GM12878 (cell line): ENCODE data around the gene RGS4. TPM values are rescaled to one million over a fixed set of nuclear protein-coding genes. Genes with fewer than 3 reads are reported as not detected.

ENCODE experiments used
- ATAC-seq: fragments of 200-7000 bp; cut with Tn5 transposase; 3 replicates; pipeline ENCODE4 v1.9.1; 2020; ENCODE audit warnings: mild to moderate bottlenecking, moderate library complexity
- BruUV-seq: library from RNA; stranded (reverse); fragments of 400-500 nt; replicated peaks from 2 replicates; lab custom pipeline; 2021; lab: Mats Ljungman, UMichigan
- CTCF ChIA-PET: fragments of 300-600 bp; sonication (Branson Sonifier 250); formaldehyde crosslinking; extraction: SDS; loops from one replicate; lab custom pipeline; 2021; ENCODE audit warnings: inconsistent platforms; lab: Yijun Ruan, JAX
- POLR2A ChIA-PET: fragments of 350-600 bp; formaldehyde crosslinking; extraction: SDS; loops from one replicate; lab custom pipeline; 2021; ENCODE audit warnings: inconsistent platforms; lab: Charles Lee
- RAD21 ChIA-PET: fragments of 300-600 bp; sonication (Branson Sonifier 250); formaldehyde crosslinking; loops from one replicate; lab custom pipeline; 2023; ENCODE audit warnings: antibody characterized with exemption; ENCODE audit not compliant: unreplicated experiment; lab: Charles Lee
- SMC1A ChIA-PET: fragments of 300-600 bp; sonication (Branson Sonifier 250); formaldehyde crosslinking; loops from one replicate; lab custom pipeline; 2023; ENCODE audit not compliant: unreplicated experiment, uncharacterized antibody; lab: Charles Lee
- DNase-seq: peaks from one replicate; pipeline ENCODE4 v3.0.0-alpha.2; 2011; ENCODE audit warnings: low read depth, low spot score
- FAIRE-seq: peaks from 3 replicates; lab custom pipeline; 2011; peaks lifted over from hg19 to GRCh38; lab: Jason Lieb, UNC
- H2AFZ ChIP-seq: 2 replicates; pipeline ENCODE4 v1.6.0; 2011; ENCODE audit warnings: low read depth, low read length, control low read depth; ENCODE audit not compliant: control insufficient read depth
- H3K27ac ChIP-seq: 2 replicates; pipeline ENCODE4 v1.5.1; 2011; ENCODE audit warnings: control low read depth; ENCODE audit not compliant: control insufficient read depth, insufficient read depth
- H3K27me3 ChIP-seq, 2 experiments: replicated peaks in 1 of 2; 2 replicates each; pipeline versions ENCODE4 v1.6.0 to v1.6.1; 2011; ENCODE audit warnings: low read length in 1 of 2; ENCODE audit not compliant: control insufficient read depth in 2 of 2, insufficient read depth in 2 of 2
- H3K36me3 ChIP-seq, 2 experiments: 2 replicates each; pipeline ENCODE4 v1.5.1; 2011; ENCODE audit warnings: low read length in 1 of 2; ENCODE audit not compliant: control insufficient read depth in 2 of 2, insufficient read depth in 2 of 2
- H3K4me1 ChIP-seq: 2 replicates; pipeline ENCODE4 v1.6.1; 2011; ENCODE audit warnings: mild to moderate bottlenecking, low read length, moderate library complexity, mixed read lengths; ENCODE audit not compliant: control insufficient read depth, insufficient read depth
- H3K4me2 ChIP-seq: 2 replicates; pipeline ENCODE4 v1.6.0; 2011; ENCODE audit warnings: control low read depth; ENCODE audit not compliant: control insufficient read depth, insufficient read depth
- H3K4me3 ChIP-seq: fragments of 200-600 bp; sonication (generic); 2 replicates; pipeline ENCODE4 v1.5.1; 2016
- H3K79me2 ChIP-seq: 2 replicates; pipeline ENCODE4 v1.6.0; 2011; ENCODE audit warnings: low read length; ENCODE audit not compliant: control insufficient read depth, insufficient read depth
- H3K9ac ChIP-seq: 2 replicates; pipeline ENCODE4 v1.8.0; 2011; ENCODE audit warnings: low read length, control low read depth, mixed read lengths; ENCODE audit not compliant: control insufficient read depth, insufficient read depth
- H3K9me3 ChIP-seq: replicated peaks from 3 replicates; pipeline ENCODE4 v1.5.1; 2011; ENCODE audit warnings: mild to moderate bottlenecking, low read length; ENCODE audit not compliant: control insufficient read depth, insufficient read depth
- H4K20me1 ChIP-seq: 2 replicates; pipeline ENCODE4 v1.6.0; 2011; ENCODE audit not compliant: control insufficient read depth, insufficient read depth
- CEBPB ChIP-seq, 2 experiments: fragments of 150-350 bp in 1 of 2; IDR thresholded peaks; 2 replicates each; pipeline ENCODE4 v1.6.1; 2012 to 2014; ENCODE audit warnings: low read depth in 2 of 2, low read length in 2 of 2, borderline replicate concordance in 1 of 2, inconsistent platforms in 1 of 2
- POU2F2 ChIP-seq: IDR thresholded peaks from 3 replicates; pipeline ENCODE4 v1.6.1; 2011; ENCODE audit warnings: low read depth, mild to moderate bottlenecking, low read length, borderline replicate concordance
- RFX5 ChIP-seq: IDR thresholded peaks from 2 replicates; pipeline ENCODE4 v1.6.1; 2011; ENCODE audit warnings: low read depth, low read length, improper control_type of control experiment
- SIX5 ChIP-seq: IDR thresholded peaks from 2 replicates; pipeline ENCODE4 v1.6.1; 2011; ENCODE audit warnings: mild to moderate bottlenecking, low read depth, low read length, moderate library complexity; ENCODE audit not compliant: severe bottlenecking
- SPI1 ChIP-seq: IDR thresholded peaks from 2 replicates; pipeline ENCODE4 v1.6.1; 2011; ENCODE audit warnings: low read depth, mild to moderate bottlenecking, low read length, moderate library complexity, borderline replicate concordance; ENCODE audit not compliant: insufficient read depth
- SRF ChIP-seq, 2 experiments: IDR thresholded peaks; 2 replicates each; pipeline ENCODE4 v1.6.1; 2011; ENCODE audit warnings: low read depth in 2 of 2, low read length in 2 of 2, mild to moderate bottlenecking in 1 of 2, moderate library complexity in 1 of 2
- WGBS: methylation state at CpG from one replicate; pipeline ENCODE4 v1.1.6; 2016; ENCODE audit warnings: low lambda C conversion rate; ENCODE audit not compliant: insufficient replicate concordance, insufficient coverage; ENCODE audit errors: missing lambda C conversion rate; 5-methylcytosine and 5-hydroxymethylcytosine counted together
- in situ Hi-C: fragments of 300-500 bp; cut with MboI; formaldehyde crosslinking; loops from 9 replicates; pipeline ENCODE4 v1.14.3; 2018; ENCODE audit warnings: mixed read lengths
- intact Hi-C: fragments of 100-400 bp; cut with micrococcal nuclease; formaldehyde crosslinking; loops from one replicate; pipeline ENCODE4 v1.14.2; 2022; ENCODE audit not compliant: unreplicated experiment
- polyA plus RNA-seq, 11 experiments: library from polyadenylated mRNA; depleted of rRNA in 4 of 11; unstranded in 6 of 11; stranded (reverse) in 5 of 11; fragments of >200 nt; fragmentation: Nextera tagmentation in 4 of 11; fragmentation: Illumina TruSeq in 1 of 11; extraction: Ambion mirVana in 4 of 11; extraction: Trizol in 1 of 11; gene quantifications; 1 replicate in 1 of 11; 2 replicates in 10 of 11; pipeline versions ENCODE4 v1.2.1 to v1.2.3, GENCODE V29; 2011 to 2016; ENCODE audit warnings: inconsistent platforms in 2 of 11, missing spikeins in 2 of 11, low read depth in 1 of 11
- total RNA-seq, 4 experiments: library from RNA; depleted of rRNA in 3 of 4; stranded (reverse); fragments of >200 nt in 3 of 4; fragmentation: Illumina TruSeq in 1 of 4; extraction: Trizol in 1 of 4; gene quantifications; 2 replicates each; pipeline versions ENCODE4 v1.2.1 to v1.2.3, GENCODE V29; 2013 to 2021

The RGS4 gene
- total and polyA plus RNA-seq, 10 of the 15 experiments (the other 5 are each of a cell fraction or from before 2014, with no cell fraction given): 0.05 to 0.14 TPM; not detected in 8

GRCh38 chr1:163104385-163105099 is 35.4 kb downstream of the RGS4 start:
- RAD21 ChIA-PET: no interaction called here
- no peak overlapping the region for H3K27ac ChIP-seq
- no peaks in the 10 kb centered on the region for H3K9me3 ChIP-seq
- H3K36me3 ChIP-seq: no peaks in the 10 kb centered on the region
- no peaks in the 10 kb centered on the region for H4K20me1 ChIP-seq
- H3K4me1 ChIP-seq: no peaks in the 10 kb centered on the region
- WGBS: 30% methylated on average over 4 of the region's 4 CpGs
- in situ Hi-C loops (no loop called here), intact Hi-C loops (no loop called here)
- H2AFZ ChIP-seq: no peak overlapping the region
- no TSS peak for BruUV-seq
- FAIRE-seq (no peak), DNase-seq (no peak), ATAC-seq (no peak)
- no peak for TF ChIP-seq SPI1
- no peak for TF ChIP-seq CEBPB (IDR thresholded peaks at IDR 0.05; ENCODE audit: borderline replicate concordance in 1 of 2, low read depth in 2 of 2, low read length in 2 of 2)
- no peak for TF ChIP-seq SRF (IDR thresholded peaks at IDR 0.05; ENCODE audit: low read depth in 2 of 2, low read length in 2 of 2)
- TF ChIP-seq POU2F2: no peak
- no peak for TF ChIP-seq RFX5
- no peak for TF ChIP-seq SIX5
- H3K4me2 ChIP-seq: no peak overlapping the region
- POLR2A ChIA-PET: no interaction called here
- CTCF ChIA-PET: no interaction called here
- SMC1A ChIA-PET: no interaction called here
- no peak overlapping the region for H3K9ac ChIP-seq
- no peak overlapping the region for H3K4me3 ChIP-seq
- H3K27me3 ChIP-seq: no peaks in the 10 kb centered on the region
- no peaks in the 10 kb centered on the region for H3K79me2 ChIP-seq
